DMS153 (cell line): ENCODE data around the gene SERPINA7.
"Not testable (repeated sequence)": the region's sequence is repeated elsewhere in the genome, so short reads cannot be mapped to it uniquely, and the experiment has no call there.

Source experiments
- DNase-seq: peaks from one replicate; lab custom pipeline; 2025; lab: John Stamatoyannopoulos, UW

Gene SERPINA7

GRCh38 chrX:106038625-106039024 is at the start of gene SERPINA7:
Gene SERPINA7, minus strand, starts transcription at chrX:106038727. Its CDS starts 1,669 bp downstream, at chrX:106037058.
- DNase-seq, result no peak

GRCh38 chrX:106069048-106069447 is 30.5 kb upstream of the SERPINA7 start:
- no peak for DNase-seq

- DNase-seq, result no peak
Observed at GRCh38 chrX:106050054-106050453, 11.5 kb upstream of the SERPINA7 start.

- DNase-seq, result no peak
Observed at GRCh38 chrX:106042296-106042695, 3.8 kb upstream of the SERPINA7 start.

GRCh38 chrX:106040861-106041260 is 2.3 kb upstream of the SERPINA7 start:
- DNase-seq, result no peak

GRCh38 chrX:106039920-106040319 is 1.4 kb upstream of the SERPINA7 start:
- no peak for DNase-seq

GRCh38 chrX:106037835-106038473 is 573 bp downstream of the SERPINA7 start:
- DNase-seq, result no peak

- DNase-seq, result no peak
Observed at GRCh38 chrX:106036716-106037115, 1.8 kb downstream of the SERPINA7 start.

GRCh38 chrX:106035064-106035463 is 3.5 kb downstream of the SERPINA7 start:
- DNase-seq, result no peak

GRCh38 chrX:106023947-106024346 is 14.6 kb downstream of the SERPINA7 start:
- no peak for DNase-seq

- no peak for DNase-seq
Observed at GRCh38 chrX:106022238-106022637, 16.3 kb downstream of the SERPINA7 start.

- no peak for DNase-seq
Observed at GRCh38 chrX:106014119-106014775, 24.3 kb downstream of the SERPINA7 start.

- DNase-seq, result no peak
Observed at GRCh38 chrX:106009145-106009544, 29.4 kb downstream of the SERPINA7 start.

GRCh38 chrX:106007815-106008214 is 30.7 kb downstream of the SERPINA7 start:
- DNase-seq, result no peak

- no peak for DNase-seq
Observed at GRCh38 chrX:106005684-106006083, 32.8 kb downstream of the SERPINA7 start.

GRCh38 chrX:106000609-106001008 is 37.9 kb downstream of the SERPINA7 start:
- not testable (repeated sequence) for DNase-seq

- no peak for DNase-seq
Observed at GRCh38 chrX:106000203-106000602, 38.3 kb downstream of the SERPINA7 start.

GRCh38 chrX:105999294-105999693 is 39.2 kb downstream of the SERPINA7 start:
- DNase-seq, result no peak

GRCh38 chrX:105988487-105988886 is 50.0 kb downstream of the SERPINA7 start:
- DNase-seq, result not testable (repeated sequence)
